Measurements from ENCODE around the gene HOXD9.

HOXD9 gene

GRCh38 chr2:176085861-176086771, 36.4 kb upstream of the HOXD9 start:
- DNase-seq (ENCODE audit: low spot score): no peak

DNA sequence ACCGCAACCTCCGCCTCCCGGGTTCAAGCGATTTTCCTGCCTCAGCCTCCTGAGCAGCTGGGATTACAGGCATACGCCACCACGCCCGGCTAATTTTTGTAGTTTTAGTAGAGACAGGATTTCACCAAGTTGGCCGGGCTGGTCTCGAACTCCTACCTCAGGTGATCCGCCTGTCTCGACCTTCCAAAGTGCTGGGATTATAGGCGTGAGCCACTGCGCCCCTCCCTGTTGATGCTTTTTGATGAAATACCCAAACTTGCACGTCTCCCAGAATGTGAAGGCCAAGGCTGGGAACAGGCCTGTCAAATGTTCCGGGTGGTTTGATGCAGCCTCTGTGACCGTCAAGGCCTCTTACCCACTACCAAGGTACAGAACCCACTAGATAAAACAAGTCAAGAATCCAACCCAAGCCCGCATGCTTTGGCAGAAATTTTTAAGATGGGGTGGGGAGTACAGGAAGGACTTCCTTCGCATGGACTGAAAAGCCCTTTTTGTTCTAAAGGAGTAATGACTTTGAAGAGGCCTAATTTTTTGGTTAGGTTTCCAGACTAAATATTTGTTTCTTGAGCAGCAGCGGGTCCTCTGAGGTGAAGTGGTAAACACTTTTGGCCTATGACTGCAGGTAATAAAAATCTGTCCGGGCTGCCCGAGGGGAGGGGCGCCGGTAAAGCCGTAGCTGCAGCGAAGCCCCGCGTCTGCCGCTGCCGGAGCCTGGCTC, 35.0 kb upstream of the HOXD9 start:
- DNase-seq (ENCODE audit: low spot score): no peak

DNA sequence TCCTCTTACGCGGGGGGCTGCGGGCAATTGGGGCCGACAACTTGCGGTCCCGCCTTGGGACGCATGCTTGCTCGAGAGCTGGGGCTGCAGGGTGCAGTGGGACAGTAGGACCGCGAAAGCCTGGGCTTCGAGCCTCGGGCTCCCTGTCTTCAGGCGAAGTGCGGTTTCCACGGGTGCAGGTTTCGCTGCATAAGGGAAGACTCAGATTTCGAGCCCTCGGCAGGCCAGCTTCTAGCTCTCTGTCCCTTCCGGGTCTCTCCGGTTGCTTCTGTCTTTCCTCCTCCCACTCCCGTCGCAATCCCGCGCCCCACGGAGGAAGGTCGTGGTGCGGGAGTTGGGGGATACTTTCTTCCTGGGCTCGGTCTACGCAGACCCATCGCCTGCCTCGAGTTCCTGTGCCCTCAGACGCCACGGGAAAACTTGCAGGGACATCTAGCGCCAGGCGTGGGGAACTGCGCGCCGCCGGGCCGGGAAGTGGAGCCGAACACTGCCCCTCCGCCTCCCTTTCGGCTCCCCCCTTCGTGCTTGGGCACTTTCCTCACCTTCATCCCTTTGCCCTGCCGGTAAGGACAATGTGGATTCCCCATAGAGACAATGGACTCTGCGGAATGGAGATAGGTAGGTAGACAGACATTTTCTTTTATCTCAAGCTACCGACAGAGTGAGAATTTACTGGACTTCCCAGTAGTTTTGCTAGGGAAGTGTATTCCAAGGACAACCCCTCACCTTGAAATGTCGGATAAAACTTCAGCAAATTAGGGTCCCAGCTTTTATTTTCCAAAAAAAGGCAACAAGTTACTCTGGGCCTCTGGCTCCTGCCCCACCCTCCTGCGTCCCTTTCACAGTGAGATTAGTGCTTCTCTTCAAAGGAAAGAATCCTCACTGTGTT, 34.2 kb upstream of the HOXD9 start:
- DNase-seq (ENCODE audit: low spot score): peak; percentile 14

DNA sequence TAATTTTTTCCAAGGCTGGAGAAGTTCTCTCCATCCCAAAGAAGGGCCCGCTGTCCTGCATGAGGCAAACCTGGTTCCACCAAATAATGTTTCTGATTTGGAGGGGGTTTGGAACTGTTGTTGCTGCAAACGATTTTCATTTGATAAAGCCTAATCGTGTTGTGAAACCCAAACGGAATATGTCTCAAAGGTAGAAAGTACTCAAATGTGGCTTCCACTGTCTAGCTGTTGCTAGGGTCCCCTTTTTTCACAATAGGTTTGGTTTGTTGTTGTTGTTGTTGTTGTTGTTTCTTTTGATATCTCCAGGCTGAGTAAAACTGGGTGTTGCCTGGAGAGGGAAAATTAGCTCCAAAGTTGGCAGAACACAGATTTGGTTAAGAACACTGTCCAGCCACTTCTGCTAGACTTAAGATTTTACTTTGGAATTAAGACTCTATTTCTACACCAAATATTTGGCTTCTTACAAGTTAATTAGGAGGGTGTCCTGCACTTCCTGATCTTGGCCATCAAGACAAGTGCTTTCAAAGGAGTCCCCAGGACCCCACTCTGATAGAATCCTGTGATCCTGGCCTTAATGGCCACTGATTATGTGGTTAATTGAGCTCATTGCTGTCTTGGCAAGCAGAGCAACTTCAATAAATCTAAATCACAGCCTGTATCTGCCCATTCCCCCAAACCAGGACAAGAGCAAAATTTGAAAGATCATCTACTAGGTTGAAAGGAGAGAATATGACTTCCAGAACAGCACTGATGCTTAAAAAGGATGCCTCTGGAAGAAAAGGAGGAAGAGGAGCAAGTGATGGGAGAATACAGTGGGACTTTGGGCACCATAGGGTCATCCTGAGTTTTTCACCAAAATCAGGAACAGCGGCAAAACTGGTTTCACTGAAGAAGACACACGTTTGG, 33.3 kb upstream of the HOXD9 start:
- DNase-seq (ENCODE audit: low spot score): no peak

- no peak for DNase-seq (ENCODE audit: low spot score)
These were observed 32.6 kb upstream of the HOXD9 start for GRCh38 chr2:176089843-176090395.

DNA sequence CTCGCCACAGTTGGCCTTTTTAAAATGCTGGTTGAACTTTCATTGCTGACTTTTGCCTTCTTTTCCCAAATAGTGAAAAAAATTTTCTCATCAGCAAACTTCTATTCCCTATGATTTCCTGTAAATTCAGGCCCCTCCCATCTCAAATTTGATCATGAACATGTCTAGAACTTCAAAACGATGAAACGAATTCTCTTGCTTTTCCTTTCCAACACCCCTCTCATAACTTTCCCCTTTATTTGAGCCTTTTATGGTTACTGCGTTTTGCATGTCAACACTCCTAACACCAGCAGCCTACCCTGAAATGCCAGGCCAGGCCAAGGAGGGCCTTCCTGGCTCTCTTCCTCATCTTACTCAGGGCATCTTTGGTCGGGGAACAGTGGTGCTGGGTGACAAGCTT, 31.7 kb upstream of the HOXD9 start:
- DNase-seq (ENCODE audit: low spot score): no peak

GRCh38 chr2:176091329-176092258, 30.9 kb upstream of the HOXD9 start:
- DNase-seq (ENCODE audit: low spot score): no peak

DNA sequence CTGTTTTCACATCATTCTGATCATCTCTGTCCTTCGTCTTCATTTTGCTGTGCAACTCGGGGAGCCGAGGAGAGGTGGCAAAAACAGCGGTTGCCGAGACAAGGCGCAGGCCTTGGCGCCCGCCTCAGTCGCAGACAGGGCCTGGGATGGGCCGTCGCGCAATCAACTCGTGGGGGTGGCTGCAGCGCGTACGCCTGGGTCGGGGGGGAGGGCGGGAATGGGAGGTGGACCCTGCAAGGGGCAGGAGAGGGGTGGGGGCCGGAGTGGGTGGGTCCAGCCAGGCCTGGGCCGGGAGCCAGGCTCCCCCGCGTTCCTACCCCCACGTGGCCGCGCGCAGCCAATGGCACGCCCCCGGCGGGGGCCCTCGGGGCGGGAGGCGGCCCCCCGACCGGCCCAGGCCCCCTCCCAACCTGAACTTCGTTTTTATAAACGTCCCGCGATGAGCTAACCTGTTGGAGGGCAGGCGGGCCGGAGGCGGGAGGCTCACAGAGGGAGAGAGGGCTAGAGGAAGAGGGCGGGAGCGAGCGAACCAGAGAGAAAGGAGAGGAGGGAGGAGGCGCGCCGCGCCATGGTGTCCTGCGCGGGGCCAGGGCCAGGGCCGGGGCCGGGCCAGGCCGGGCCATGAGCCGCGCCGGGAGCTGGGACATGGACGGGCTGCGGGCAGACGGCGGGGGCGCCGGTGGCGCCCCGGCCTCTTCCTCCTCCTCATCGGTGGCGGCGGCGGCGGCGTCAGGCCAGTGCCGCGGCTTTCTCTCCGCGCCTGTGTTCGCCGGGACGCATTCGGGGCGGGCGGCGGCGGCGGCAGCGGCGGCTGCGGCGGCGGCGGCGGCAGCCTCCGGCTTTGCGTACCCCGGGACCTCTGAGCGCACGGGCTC, 30.0 kb upstream of the HOXD9 start, which contains the start of gene HOXD13:
Gene HOXD13 (plus strand): TSS at position 452 of the 875 bp plus-strand sequence. CDS start 170 bp downstream, at position 622.
- DNase-seq (ENCODE audit: low spot score): no peak

DNA sequence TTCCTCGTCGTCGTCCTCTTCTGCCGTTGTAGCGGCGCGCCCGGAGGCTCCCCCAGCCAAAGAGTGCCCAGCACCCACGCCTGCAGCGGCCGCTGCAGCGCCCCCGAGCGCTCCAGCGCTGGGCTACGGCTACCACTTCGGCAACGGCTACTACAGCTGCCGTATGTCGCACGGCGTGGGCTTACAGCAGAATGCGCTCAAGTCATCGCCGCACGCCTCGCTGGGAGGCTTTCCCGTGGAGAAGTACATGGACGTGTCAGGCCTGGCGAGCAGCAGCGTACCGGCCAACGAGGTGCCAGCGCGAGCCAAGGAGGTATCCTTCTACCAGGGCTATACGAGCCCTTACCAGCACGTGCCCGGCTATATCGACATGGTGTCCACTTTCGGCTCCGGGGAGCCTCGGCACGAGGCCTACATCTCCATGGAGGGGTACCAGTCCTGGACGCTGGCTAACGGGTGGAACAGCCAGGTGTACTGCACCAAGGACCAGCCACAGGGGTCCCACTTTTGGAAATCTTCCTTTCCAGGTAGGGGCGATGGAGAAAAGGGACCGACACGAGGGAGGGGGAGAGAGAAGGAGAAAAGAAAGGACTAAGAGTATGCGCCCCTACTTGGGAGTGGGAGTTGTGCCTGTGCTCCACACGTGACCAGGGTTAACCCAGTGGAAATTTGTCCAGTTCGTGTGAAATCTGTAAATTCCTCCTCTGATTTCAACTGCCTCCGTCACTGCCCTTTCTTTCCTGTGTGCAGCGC, 29.2 kb upstream of the HOXD9 start:
- DNase-seq (ENCODE audit: low spot score): no peak

- no peak for DNase-seq (ENCODE audit: low spot score)
These were observed 28.6 kb upstream of the HOXD9 start for GRCh38 chr2:176093898-176094249.

DNA sequence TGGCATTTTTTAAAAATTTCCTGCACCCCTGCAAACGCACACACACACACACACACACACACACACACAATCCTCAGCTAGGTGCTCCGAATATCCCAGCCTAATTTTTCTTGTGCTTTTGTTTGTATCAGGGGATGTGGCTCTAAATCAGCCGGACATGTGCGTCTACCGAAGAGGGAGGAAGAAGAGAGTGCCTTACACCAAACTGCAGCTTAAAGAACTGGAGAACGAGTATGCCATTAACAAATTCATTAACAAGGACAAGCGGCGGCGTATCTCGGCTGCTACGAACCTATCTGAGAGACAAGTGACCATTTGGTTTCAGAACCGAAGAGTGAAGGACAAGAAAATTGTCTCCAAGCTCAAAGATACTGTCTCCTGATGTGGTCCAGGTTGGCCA, 28.2 kb upstream of the HOXD9 start:
- DNase-seq (ENCODE audit: low spot score): no peak

- DNase-seq (ENCODE audit: low spot score): no peak
These were observed 27.1 kb upstream of the HOXD9 start for GRCh38 chr2:176095421-176095820.

DNA sequence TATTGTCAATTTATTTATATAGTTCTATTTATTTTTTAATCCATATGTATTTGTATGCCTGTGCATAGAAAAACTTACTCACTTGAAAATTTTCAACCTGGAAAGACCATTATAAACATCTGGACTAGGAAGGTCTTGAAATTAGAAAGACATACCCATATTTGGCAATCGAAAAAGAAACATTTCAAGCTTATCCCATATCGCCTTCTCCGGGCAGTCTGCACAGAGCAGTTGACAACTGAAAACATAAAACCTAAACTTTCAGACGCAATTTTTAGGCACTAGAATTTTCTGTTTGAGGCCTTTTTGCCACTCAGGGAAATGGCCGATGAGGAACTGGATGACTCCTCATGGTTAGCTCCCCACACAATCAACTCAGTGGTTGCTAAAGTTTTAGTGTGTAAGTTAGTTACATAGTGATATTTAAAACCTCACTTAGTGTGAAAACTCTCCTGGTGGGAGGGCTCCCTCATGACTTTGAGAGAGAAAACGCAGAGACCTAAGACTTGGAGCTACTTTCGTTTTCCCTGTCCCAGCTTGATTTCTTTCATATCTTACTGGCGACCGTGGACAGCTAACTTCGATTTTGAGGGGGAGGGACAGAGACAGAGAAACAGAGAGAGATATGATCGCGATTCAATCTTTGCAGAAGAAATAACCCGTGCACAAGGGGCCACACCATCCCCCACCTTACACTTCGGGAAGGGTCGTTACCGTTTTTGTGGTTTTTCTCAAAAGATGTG, 26.1 kb upstream of the HOXD9 start:
- DNase-seq (ENCODE audit: low spot score): no peak

DNA sequence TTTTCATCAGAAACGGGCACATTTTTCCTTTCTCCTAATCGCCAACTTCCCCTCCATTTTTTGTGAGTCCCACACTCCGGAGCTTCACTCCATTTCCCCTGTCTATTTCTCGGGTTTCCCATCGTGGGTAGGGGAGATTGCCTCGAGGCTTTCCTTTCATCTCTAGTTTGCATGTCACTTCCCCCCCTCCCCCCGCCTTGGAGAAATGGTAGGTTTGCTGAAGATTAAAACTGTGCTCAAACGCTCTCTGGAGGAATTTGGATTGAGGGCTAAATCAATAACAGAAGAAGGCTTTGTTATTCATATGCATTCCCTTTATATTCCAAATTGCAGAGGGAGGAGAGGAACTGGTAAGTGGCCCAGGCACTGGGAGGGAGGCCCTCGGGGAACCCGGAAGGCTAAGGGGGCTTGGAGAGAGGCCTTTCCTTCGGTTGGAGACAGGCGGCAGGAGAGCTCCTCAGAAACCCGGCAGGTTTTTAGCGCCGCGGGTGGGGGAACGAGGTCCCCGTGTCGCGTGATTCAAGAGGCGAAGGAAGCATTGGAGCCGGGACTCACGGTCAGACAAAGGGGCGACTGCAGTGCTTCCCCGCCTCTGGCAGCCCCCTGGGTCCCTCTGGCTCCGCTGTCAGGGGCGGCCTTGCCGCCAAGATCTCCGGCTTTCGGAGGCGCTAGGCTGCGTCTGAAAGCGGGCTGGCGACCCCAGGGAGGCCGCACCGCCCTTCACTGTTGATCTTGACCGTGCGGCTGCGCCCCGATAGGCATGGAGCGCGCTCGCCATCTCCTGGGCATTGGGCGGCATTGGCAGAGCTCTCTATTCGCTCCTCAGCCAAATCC, 25.3 kb upstream of the HOXD9 start:
- peak; percentile 46 for DNase-seq (ENCODE audit: low spot score)

DNA sequence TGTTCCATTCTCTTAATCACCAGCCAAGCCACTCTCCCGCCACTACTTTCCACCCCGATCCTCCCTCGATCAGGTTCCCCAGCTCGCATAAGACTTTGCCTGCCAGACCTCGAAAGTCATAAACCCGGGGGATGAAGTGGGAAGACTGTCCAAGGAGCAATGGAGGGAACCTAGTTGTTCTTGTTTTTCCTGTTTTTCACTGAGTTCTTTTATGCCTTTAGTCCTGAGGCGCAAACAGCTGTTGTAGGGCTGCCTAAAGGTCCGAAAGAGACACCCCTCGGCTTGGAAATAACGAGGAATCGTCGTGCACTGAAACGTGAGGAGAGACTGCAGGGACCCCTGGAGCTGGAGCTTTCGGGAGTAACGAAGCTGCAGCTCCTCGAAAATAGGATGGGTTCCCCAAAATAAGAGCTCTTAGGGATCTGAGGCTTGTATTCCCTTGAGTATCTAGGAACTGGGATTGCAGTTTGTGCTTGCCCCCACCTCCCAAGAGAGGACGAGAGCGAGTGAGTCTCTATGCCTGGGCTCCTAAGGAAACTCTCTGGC, 24.6 kb upstream of the HOXD9 start:
- no peak for DNase-seq (ENCODE audit: low spot score)
